GM12878 (cell line): ENCODE measurements around the gene OXTR.

Source experiments
- CBX3 ChIP-seq: fragments of 200-600 bp; sonication (generic); IDR thresholded peaks from 2 replicates; pipeline ENCODE4 v1.6.1; 2016; ENCODE audit warnings: low read depth, borderline replicate concordance
- CTCF ChIP-seq, 3 experiments: IDR thresholded peaks in 2 of 3; conservative IDR thresholded peaks in 1 of 3; 2 replicates each; pipeline ENCODE4 v1.5.1; 2011; ENCODE audit warnings: low read depth in 3 of 3, low read length in 3 of 3, mild to moderate bottlenecking in 3 of 3, control low read depth in 2 of 3, moderate library complexity in 2 of 3, inconsistent platforms in 1 of 3, mixed read lengths in 1 of 3; ENCODE audit not compliant: control insufficient read depth in 2 of 3, insufficient read depth in 1 of 3; ENCODE audit errors: extremely low read depth in 1 of 3
- EP300 ChIP-seq, 2 experiments: fragments of 150-350 bp in 1 of 2; IDR thresholded peaks; 2 replicates each; pipeline ENCODE4 v1.6.1; 2011 to 2012; ENCODE audit warnings: low read depth in 2 of 2, low read length in 2 of 2, borderline replicate concordance in 1 of 2, improper control_type of control experiment in 1 of 2, inconsistent platforms in 1 of 2; ENCODE audit not compliant: control insufficient read depth in 1 of 2
- GABPA ChIP-seq: IDR thresholded peaks from 2 replicates; pipeline ENCODE4 v1.6.1; 2014; ENCODE audit warnings: antibody characterized with exemption, low read depth, mild to moderate bottlenecking, inconsistent platforms
- HDAC2 ChIP-seq: fragments of 200-600 bp; sonication (generic); IDR thresholded peaks from 2 replicates; pipeline ENCODE4 v1.6.1; 2017
- KDM1A ChIP-seq: fragments of 200-600 bp; sonication (generic); IDR thresholded peaks from 2 replicates; pipeline ENCODE4 v1.6.1; 2016; ENCODE audit warnings: borderline replicate concordance
- NR2C1 ChIP-seq: fragments of 450-650 bp; IDR thresholded peaks from 2 replicates; pipeline ENCODE4 v1.6.1; 2017; ENCODE audit warnings: antibody characterized with exemption, mild to moderate bottlenecking, moderate library complexity
- POLR2AphosphoS5 ChIP-seq: IDR thresholded peaks from 2 replicates; pipeline ENCODE4 v1.6.1; 2011; ENCODE audit warnings: mild to moderate bottlenecking, low read length, inconsistent platforms
- REST ChIP-seq: IDR thresholded peaks from 2 replicates; pipeline ENCODE4 v1.6.1; 2012; ENCODE audit warnings: mild to moderate bottlenecking, low read depth, low read length
- SMC3 ChIP-seq: IDR thresholded peaks from 2 replicates; pipeline ENCODE4 v1.6.1; 2011; ENCODE audit warnings: low read length, improper control_type of control experiment, borderline replicate concordance
- SP1 ChIP-seq: IDR thresholded peaks from one replicate; pipeline ENCODE4 v1.6.1; 2011; ENCODE audit warnings: low read depth, low read length
- STAT1 ChIP-seq: fragments of 450-650 bp; conservative IDR thresholded peaks from 2 replicates; pipeline ENCODE4 v1.6.1; 2014; ENCODE audit warnings: antibody characterized with exemption, mild to moderate bottlenecking

- TF ChIP-seq POLR2AphosphoS5 (no peak), CBX3 (no peak), SMC3 (no peak), REST (no peak), GABPA (no peak), CTCF (IDR thresholded peaks at IDR 0.05 in 2 of 3, conservative IDR thresholded peaks at IDR 0.05 in 1 of 3; ENCODE audit: control insufficient read depth in 2 of 3, extremely low read depth in 1 of 3, insufficient read depth in 1 of 3, low read depth in 3 of 3, low read length in 3 of 3) (no peak), EP300 (IDR thresholded peaks at IDR 0.05; ENCODE audit: borderline replicate concordance in 1 of 2, control insufficient read depth in 1 of 2, low read depth in 2 of 2, low read length in 2 of 2) (no peak), SP1 (no peak), STAT1 (no peak), HDAC2 (no peak), NR2C1 (no peak), KDM1A (no peak)
Observed at GRCh38 chr3:8755097-8755496, 14.3 kb downstream of the OXTR start.
